Ishikawa (cell line): Measurements from ENCODE around the gene WFDC6.

ENCODE experiments used
- CEBPB ChIP-seq: IDR thresholded peaks from 2 replicates; pipeline ENCODE4 v1.6.1; 2012
- CREB1 ChIP-seq: IDR thresholded peaks from 2 replicates; pipeline ENCODE4 v1.6.1; 2012; ENCODE audit warnings: low read depth
- EGR1 ChIP-seq: IDR thresholded peaks from 2 replicates; pipeline ENCODE4 v1.6.1; 2012
- EP300 ChIP-seq: IDR thresholded peaks from 2 replicates; pipeline ENCODE4 v1.6.1; 2012; ENCODE audit warnings: borderline replicate concordance
- NFIC ChIP-seq: IDR thresholded peaks from 2 replicates; pipeline ENCODE4 v1.6.1; 2012
- RAD21 ChIP-seq: IDR thresholded peaks from 2 replicates; pipeline ENCODE4 v1.6.1; 2012; ENCODE audit warnings: low read depth
- TAF1 ChIP-seq: IDR thresholded peaks from 2 replicates; pipeline ENCODE4 v1.6.1; 2012; ENCODE audit warnings: low read depth, mild to moderate bottlenecking
- TCF12 ChIP-seq: IDR thresholded peaks from 2 replicates; pipeline ENCODE4 v1.6.1; 2012; ENCODE audit warnings: low read depth
- TEAD4 ChIP-seq: IDR thresholded peaks from 2 replicates; pipeline ENCODE4 v1.6.1; 2012
- YY1 ChIP-seq: IDR thresholded peaks from 2 replicates; pipeline ENCODE4 v1.6.1; 2012; ENCODE audit warnings: low read depth
- ZBTB7A ChIP-seq: IDR thresholded peaks from 2 replicates; pipeline ENCODE4 v1.6.1; 2012; ENCODE audit warnings: low read depth
- TF ChIP-seq, protein P1 (sequence below): IDR thresholded peaks from 2 replicates; pipeline ENCODE4 v1.6.1; 2012; ENCODE audit warnings: low read depth, mild to moderate bottlenecking
- TF ChIP-seq, protein P2 (sequence below): IDR thresholded peaks from 2 replicates; pipeline ENCODE4 v1.6.1; 2012
- TF ChIP-seq, protein P3 (sequence below): IDR thresholded peaks from 2 replicates; pipeline ENCODE4 v1.6.1; 2012

WFDC6 gene

DNA sequence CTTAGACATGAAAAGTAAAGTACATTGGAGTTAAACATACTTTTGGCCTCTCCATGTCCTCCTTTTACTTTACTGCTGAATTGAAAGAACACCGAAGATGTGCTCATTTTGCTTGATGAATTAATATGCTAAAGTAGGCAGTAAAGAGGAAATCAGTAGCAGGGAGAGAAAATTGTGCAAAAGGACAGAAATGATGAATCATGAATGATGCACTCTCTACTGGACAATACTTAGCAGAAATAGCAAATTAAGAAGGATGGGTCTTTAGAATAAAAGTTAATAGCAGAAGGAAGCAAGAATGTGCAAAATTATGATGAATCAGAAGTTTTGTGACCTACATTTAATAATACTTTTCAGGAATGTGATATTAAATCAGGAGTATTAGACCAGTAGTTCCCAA is 15.5 kb downstream of the WFDC6 start:
- TF ChIP-seq CEBPB (no peak), EGR1 (no peak), ZBTB7A (no peak), TEAD4 (no peak), YY1 (no peak), TAF1 (no peak), RAD21 (no peak), CREB1 (no peak), EP300 (no peak)
- TF ChIP-seq, protein P1, sequence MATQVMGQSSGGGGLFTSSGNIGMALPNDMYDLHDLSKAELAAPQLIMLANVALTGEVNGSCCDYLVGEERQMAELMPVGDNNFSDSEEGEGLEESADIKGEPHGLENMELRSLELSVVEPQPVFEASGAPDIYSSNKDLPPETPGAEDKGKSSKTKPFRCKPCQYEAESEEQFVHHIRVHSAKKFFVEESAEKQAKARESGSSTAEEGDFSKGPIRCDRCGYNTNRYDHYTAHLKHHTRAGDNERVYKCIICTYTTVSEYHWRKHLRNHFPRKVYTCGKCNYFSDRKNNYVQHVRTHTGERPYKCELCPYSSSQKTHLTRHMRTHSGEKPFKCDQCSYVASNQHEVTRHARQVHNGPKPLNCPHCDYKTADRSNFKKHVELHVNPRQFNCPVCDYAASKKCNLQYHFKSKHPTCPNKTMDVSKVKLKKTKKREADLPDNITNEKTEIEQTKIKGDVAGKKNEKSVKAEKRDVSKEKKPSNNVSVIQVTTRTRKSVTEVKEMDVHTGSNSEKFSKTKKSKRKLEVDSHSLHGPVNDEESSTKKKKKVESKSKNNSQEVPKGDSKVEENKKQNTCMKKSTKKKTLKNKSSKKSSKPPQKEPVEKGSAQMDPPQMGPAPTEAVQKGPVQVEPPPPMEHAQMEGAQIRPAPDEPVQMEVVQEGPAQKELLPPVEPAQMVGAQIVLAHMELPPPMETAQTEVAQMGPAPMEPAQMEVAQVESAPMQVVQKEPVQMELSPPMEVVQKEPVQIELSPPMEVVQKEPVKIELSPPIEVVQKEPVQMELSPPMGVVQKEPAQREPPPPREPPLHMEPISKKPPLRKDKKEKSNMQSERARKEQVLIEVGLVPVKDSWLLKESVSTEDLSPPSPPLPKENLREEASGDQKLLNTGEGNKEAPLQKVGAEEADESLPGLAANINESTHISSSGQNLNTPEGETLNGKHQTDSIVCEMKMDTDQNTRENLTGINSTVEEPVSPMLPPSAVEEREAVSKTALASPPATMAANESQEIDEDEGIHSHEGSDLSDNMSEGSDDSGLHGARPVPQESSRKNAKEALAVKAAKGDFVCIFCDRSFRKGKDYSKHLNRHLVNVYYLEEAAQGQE: no peak
- TF ChIP-seq, protein P2, sequence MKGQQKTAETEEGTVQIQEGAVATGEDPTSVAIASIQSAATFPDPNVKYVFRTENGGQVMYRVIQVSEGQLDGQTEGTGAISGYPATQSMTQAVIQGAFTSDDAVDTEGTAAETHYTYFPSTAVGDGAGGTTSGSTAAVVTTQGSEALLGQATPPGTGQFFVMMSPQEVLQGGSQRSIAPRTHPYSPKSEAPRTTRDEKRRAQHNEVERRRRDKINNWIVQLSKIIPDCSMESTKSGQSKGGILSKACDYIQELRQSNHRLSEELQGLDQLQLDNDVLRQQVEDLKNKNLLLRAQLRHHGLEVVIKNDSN: no peak
- TF ChIP-seq, protein P3, sequence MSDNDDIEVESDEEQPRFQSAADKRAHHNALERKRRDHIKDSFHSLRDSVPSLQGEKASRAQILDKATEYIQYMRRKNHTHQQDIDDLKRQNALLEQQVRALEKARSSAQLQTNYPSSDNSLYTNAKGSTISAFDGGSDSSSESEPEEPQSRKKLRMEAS: no peak

DNA sequence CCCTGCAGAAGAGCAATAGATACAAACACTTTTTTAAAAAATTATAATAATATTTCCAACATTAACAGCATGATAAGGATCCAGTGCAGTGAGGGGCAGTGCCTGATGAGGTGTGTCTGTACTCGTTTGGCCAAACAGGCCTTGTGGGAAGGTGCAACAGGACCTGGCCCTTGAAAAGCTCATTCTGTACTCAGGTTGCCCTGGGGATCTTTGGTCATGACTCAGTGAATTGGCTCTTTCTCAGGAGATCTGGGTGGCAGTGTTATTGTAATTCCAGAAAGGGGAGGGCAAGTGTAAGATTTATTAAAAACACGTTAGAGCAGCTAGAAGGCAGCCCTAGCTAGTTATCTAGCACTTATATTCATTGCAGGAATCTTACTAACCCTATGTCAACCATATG is 21.0 kb downstream of the WFDC6 start:
- no peak for TF ChIP-seq CREB1
- TF ChIP-seq TEAD4: no peak
- no peak for TF ChIP-seq TCF12
- peak; percentile 60 for TF ChIP-seq NFIC
- TF ChIP-seq YY1: no peak

DNA sequence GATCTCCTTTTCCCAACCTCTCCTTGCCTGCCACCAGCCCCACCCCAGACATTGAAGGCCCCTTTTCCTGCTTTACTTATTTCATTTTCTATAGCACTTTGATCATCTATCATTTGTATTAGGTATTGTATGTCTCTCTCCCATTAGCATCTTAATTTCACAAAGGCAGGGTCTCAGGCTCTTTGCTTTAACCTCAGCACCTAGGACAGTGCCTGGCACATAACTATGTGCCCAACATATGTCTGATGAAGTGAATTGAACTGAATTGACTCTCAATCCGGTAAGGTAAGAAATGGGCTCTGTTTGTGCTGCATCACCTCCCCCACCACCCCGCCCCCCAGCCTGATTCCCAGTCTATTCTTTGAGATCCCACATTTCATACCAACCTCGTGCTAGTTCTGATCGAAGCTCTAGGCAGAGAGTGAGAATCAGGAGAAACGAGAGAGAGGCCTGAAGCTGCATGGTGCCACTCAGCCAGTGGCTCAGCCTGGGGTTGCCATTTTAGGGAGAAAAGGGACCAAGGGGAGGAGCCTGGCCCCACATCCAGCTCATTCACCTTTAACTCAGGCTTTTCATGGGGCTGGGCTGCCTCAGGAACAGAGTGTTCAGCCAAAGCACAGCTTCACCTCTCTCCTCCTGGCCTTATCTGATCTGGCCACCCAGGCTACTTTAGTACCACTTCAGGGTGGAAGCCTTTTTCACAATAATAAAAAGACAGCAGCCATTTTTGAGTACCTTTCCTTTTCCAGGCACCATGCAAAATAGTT is 24.0 kb downstream of the WFDC6 start, which contains the start of gene SPINT3:
Gene SPINT3, minus strand, starts transcription at position 476 of the 767 bp plus-strand sequence. Its CDS starts 14 bp downstream, at position 462.
- TF ChIP-seq RAD21 (no peak), TEAD4 (no peak)
- TF ChIP-seq, protein P1: peak; percentile 82

DNA sequence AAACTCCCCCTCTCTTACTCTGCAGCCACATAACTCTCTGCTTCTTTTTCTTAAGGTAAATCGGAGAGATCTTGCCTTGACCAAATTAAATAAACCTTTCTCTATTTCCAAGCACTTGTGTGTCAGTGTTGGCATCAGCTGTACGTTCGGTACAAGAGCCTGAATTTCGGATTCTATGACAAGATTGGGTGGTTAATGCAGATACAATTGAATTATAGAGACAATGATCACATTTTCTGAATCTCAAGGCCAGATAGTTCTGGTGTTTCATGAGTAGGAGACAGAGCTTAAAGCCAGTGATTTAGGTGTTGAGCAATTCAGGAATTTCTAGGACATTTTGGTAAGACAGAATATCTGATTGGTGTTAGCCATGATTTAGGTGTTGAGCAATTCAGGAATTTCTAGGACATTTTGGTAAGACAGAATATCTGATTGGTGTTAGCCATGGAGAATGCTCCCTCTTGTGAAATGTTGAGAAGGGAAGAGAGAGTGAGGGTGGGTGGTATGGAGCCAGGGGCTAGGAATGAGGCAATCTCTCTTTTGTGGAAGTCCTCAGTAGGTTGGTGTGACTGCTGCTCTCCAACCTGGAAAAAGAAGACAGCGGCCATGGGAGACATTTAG is 28.9 kb downstream of the WFDC6 start:
- TF ChIP-seq CEBPB: no peak
- TF ChIP-seq EGR1: no peak
- no peak for TF ChIP-seq ZBTB7A
- no peak for TF ChIP-seq TCF12
- no peak for TF ChIP-seq CREB1
- no peak for TF ChIP-seq TEAD4

DNA sequence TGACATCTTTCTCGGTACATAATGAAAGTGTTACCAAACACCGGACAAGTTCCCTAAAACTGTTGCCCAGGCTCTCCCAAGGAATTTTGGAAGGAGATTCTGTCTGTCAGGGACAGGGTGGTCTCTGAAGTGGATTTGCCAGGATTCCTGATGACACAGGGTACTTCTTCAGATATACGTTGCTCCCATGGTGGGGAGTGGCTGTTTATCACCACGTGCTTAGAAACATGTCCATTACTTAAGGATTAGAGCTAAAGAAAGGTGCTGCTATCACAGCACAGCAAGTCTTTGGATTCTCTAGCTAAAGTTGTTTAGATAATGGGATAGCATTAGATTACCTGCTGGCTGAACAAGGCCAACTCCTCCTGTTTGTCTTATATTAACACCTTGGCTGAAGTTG is 30.2 kb downstream of the WFDC6 start:
- no peak for TF ChIP-seq TAF1
- TF ChIP-seq, protein P1: no peak
- no peak for TF ChIP-seq YY1
- TF ChIP-seq, protein P3: no peak
- no peak for TF ChIP-seq NFIC
- TF ChIP-seq, protein P2: no peak
- TF ChIP-seq CEBPB: no peak
